Liver (tissue), 9 donors: ENCODE results near the gene CHRNB1. TPM values are rescaled to one million over a fixed set of nuclear protein-coding genes. Genes with fewer than 3 reads are reported as not detected.

Experiments used
- DNase-seq: peaks from one replicate; pipeline ENCODE4 v3.0.0-alpha.2; 2017; ENCODE audit warnings: low spot score
- H3K27ac ChIP-seq, 2 donors: one replicate each; pipeline ENCODE4 v1.7.0; 2013; ENCODE audit warnings: inconsistent platforms in 2 of 2, low read length in 2 of 2, control low read depth in 1 of 2, low read depth in 1 of 2, mild to moderate bottlenecking in 1 of 2
- H3K27me3 ChIP-seq, 4 donors: one replicate each; pipeline versions ENCODE4 v1.6.1 to v1.7.0; 2013; ENCODE audit warnings: low read length in 3 of 4, inconsistent platforms in 1 of 4, mild to moderate bottlenecking in 1 of 4, moderate library complexity in 1 of 4; ENCODE audit not compliant: control insufficient read depth in 4 of 4, insufficient read depth in 4 of 4
- H3K36me3 ChIP-seq, 4 donors: one replicate each; pipeline versions ENCODE4 v1.6.1 to v1.7.0; 2013; ENCODE audit warnings: low read length in 3 of 4, mild to moderate bottlenecking in 3 of 4, low read depth in 1 of 4, moderate library complexity in 1 of 4; ENCODE audit not compliant: control insufficient read depth in 4 of 4, insufficient read depth in 3 of 4
- H3K4me1 ChIP-seq, 4 donors: one replicate each; pipeline versions ENCODE4 v1.6.1 to v1.7.0; 2013; ENCODE audit warnings: low read length in 3 of 4, mild to moderate bottlenecking in 3 of 4, moderate library complexity in 1 of 4; ENCODE audit not compliant: control insufficient read depth in 4 of 4, insufficient read depth in 4 of 4
- H3K4me3 ChIP-seq, 3 donors: one replicate each; pipeline versions ENCODE4 v1.6.1 to v1.7.0; 2013; ENCODE audit warnings: low read length in 3 of 3, control low read depth in 1 of 3, low read depth in 1 of 3, mild to moderate bottlenecking in 1 of 3
- H3K9ac ChIP-seq, 2 donors: one replicate each; pipeline ENCODE4 v1.7.0; 2013; ENCODE audit warnings: low read length in 2 of 2, mild to moderate bottlenecking in 2 of 2, moderate library complexity in 2 of 2, control low read depth in 1 of 2, low read depth in 1 of 2
- H3K9me3 ChIP-seq, 4 donors: one replicate each; pipeline versions ENCODE4 v1.6.1 to v1.7.0; 2013; ENCODE audit warnings: low read length in 3 of 4; ENCODE audit not compliant: control insufficient read depth in 4 of 4
- EGR1 ChIP-seq, 2 donors: IDR thresholded peaks; 2 replicates each; pipeline ENCODE4 v1.6.1; 2016 to 2018; ENCODE audit warnings: antibody characterized with exemption in 2 of 2, low read depth in 2 of 2
- FOXA1 ChIP-seq: IDR thresholded peaks from 2 replicates; pipeline ENCODE4 v1.6.1; 2016; ENCODE audit warnings: antibody characterized with exemption
- FOXA2 ChIP-seq: IDR thresholded peaks from 2 replicates; pipeline ENCODE4 v1.6.1; 2016; ENCODE audit warnings: antibody characterized with exemption
- GABPA ChIP-seq, 2 donors: IDR thresholded peaks in 1 of 2; conservative IDR thresholded peaks in 1 of 2; 2 replicates each; pipeline ENCODE4 v1.6.1; 2016; ENCODE audit warnings: antibody characterized with exemption in 2 of 2, mild to moderate bottlenecking in 1 of 2, moderate library complexity in 1 of 2
- HNF4A ChIP-seq, 2 donors: conservative IDR thresholded peaks; 2 replicates each; pipeline ENCODE4 v1.6.1; 2016; ENCODE audit warnings: antibody characterized with exemption in 2 of 2, mild to moderate bottlenecking in 2 of 2
- HNF4G ChIP-seq: IDR thresholded peaks from 2 replicates; pipeline ENCODE4 v1.6.1; 2016; ENCODE audit warnings: antibody characterized with exemption
- JUND ChIP-seq, 2 donors: IDR thresholded peaks; 2 replicates each; pipeline ENCODE4 v1.6.1; 2016; ENCODE audit warnings: antibody characterized with exemption in 2 of 2
- NR2F2 ChIP-seq: IDR thresholded peaks from 2 replicates; pipeline ENCODE4 v1.6.1; 2016; ENCODE audit warnings: antibody characterized with exemption
- RAD21 ChIP-seq, 2 donors: IDR thresholded peaks; 2 replicates each; pipeline ENCODE4 v1.6.1; 2016; ENCODE audit warnings: antibody characterized with exemption in 2 of 2, mild to moderate bottlenecking in 2 of 2
- RXRA ChIP-seq, 2 donors: IDR thresholded peaks; 2 replicates each; pipeline ENCODE4 v1.6.1; 2017 to 2018; ENCODE audit warnings: antibody characterized with exemption in 2 of 2, mild to moderate bottlenecking in 1 of 2
- SP1 ChIP-seq: IDR thresholded peaks from 2 replicates; pipeline ENCODE4 v1.6.1; 2018; ENCODE audit warnings: antibody characterized with exemption, mild to moderate bottlenecking
- TAF1 ChIP-seq: conservative IDR thresholded peaks from 2 replicates; pipeline ENCODE4 v1.6.1; 2016; ENCODE audit warnings: antibody characterized with exemption, mild to moderate bottlenecking
- YY1 ChIP-seq: IDR thresholded peaks from 2 replicates; pipeline ENCODE4 v1.6.1; 2016; ENCODE audit warnings: antibody characterized with exemption, mild to moderate bottlenecking
- WGBS: extraction: QIAGEN DNeasy Blood & Tissue Kit; methylation state at CpG from one replicate; pipeline ENCODE4 v1.1.7; 2013; 5-methylcytosine and 5-hydroxymethylcytosine counted together
- polyA plus RNA-seq, 2 donors: library from polyadenylated mRNA; stranded (reverse) in 1 of 2; unstranded in 1 of 2; fragments of 200-250 nt in 1 of 2; fragments of >200 nt in 1 of 2; fragmentation: Nextera tagmentation in 1 of 2; extraction: Ambion mirVana in 1 of 2; gene quantifications; one replicate each; pipeline versions ENCODE4 v1.2.1 to v1.2.3, GENCODE V29; 2013 to 2015
- total RNA-seq, 2 donors: library from RNA; depleted of rRNA; stranded (reverse); fragments of >200 nt; gene quantifications; one replicate each; pipeline ENCODE4 v1.2.3, GENCODE V29; 2014
- TF ChIP-seq, protein P1 (sequence below): IDR thresholded peaks from 2 replicates; pipeline ENCODE4 v1.6.1; 2016; ENCODE audit warnings: antibody characterized with exemption, mild to moderate bottlenecking
- TF ChIP-seq, protein P2 (sequence below): fragments of 150-350 bp; IDR thresholded peaks from 2 replicates; pipeline ENCODE4 v1.5.1; 2017; ENCODE audit warnings: improper control_type of control experiment, low read depth, low read length; ENCODE audit not compliant: missing input control
- TF ChIP-seq, protein P3 (sequence below): IDR thresholded peaks from 2 replicates; pipeline ENCODE4 v1.6.1; 2016; ENCODE audit warnings: antibody characterized with exemption
- TF ChIP-seq, protein P4 (sequence below): IDR thresholded peaks from 2 replicates; pipeline ENCODE4 v1.6.1; 2016; ENCODE audit warnings: antibody characterized with exemption
- TF ChIP-seq, protein P5 (sequence below): IDR thresholded peaks from 2 replicates; pipeline ENCODE4 v1.6.1; 2016; ENCODE audit warnings: antibody characterized with exemption
- donor health status: healthy.
- donor health status: healthy.
- donor health status: healthy.
- donor health status: healthy.
- donor health status: healthy.

CHRNB1 gene
- total and polyA plus RNA-seq, 4 donors: 4.2 to 11.5 (median 7.2) TPM

DNA sequence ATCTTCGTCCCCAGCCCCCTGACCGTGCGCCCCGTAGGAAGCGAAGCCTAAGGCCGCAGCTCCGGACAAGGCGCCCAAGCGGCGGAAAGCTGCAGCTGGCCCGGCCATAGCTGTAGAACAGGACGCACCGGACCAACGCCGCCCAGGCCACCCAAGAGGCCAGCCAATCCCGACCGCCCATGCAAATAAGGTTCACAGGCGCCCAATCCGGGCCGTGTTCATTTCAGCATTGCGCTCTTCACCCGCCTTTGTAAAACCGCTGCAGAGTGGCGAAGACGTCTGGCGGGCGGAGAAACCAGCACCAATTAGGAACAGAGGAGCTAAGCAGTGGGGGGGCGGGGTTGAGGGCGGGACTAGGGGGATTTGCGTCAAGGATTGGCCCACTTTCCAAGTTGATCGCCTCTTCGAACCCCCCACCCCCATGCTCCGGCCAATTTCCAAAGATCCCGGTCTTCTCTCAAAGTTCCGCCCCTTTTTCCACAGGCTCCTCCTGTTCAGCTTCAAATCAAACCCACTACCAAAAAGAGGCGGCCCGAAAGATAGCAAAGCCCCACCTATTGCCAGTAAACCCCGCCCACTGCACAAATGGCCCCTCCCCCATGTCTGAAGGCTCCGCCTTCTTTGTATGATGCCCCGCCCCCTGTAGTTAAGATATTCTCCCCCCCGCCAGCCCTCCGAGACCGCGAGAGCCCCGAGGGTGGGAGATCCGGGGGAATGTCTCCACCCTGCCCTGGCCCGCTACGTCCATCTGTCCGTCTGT lies 40.7 kb upstream of the CHRNB1 start, which contains the start of gene TMEM256:
Gene TMEM256 (minus strand): TSS at position 121 of the 760 bp plus-strand sequence. CDS start 13 bp downstream, at position 108.
- Histone ChIP-seq H3K9me3 (no peaks in the 10 kb centered on the region), H3K27ac (peak within 1 kb of the TSS; percentile 88 to 93), H3K27me3 (no peaks in the 10 kb centered on the region), H3K36me3 (no peaks in the 10 kb centered on the region), H3K4me3 (peak within 1 kb of the TSS; percentile 50 to 91 (median 67)), H3K9ac (peak within 1 kb of the TSS; percentile 82 to 94), H3K4me1 (peaks cover 4 to 8% (median 7%) of the 10 kb centered on the region in 4 donors)
- TF ChIP-seq HNF4A (conservative IDR thresholded peaks at IDR 0.05): peak; percentile 40 to 50
- peak; percentile 36 to 42 for TF ChIP-seq JUND (IDR thresholded peaks at IDR 0.05)
- TF ChIP-seq SP1: peak; percentile 98
- no peak for TF ChIP-seq FOXA2
- TF ChIP-seq RXRA (IDR thresholded peaks at IDR 0.05): peak in 1 of 2 donors; percentile 42
- TF ChIP-seq, protein P1, sequence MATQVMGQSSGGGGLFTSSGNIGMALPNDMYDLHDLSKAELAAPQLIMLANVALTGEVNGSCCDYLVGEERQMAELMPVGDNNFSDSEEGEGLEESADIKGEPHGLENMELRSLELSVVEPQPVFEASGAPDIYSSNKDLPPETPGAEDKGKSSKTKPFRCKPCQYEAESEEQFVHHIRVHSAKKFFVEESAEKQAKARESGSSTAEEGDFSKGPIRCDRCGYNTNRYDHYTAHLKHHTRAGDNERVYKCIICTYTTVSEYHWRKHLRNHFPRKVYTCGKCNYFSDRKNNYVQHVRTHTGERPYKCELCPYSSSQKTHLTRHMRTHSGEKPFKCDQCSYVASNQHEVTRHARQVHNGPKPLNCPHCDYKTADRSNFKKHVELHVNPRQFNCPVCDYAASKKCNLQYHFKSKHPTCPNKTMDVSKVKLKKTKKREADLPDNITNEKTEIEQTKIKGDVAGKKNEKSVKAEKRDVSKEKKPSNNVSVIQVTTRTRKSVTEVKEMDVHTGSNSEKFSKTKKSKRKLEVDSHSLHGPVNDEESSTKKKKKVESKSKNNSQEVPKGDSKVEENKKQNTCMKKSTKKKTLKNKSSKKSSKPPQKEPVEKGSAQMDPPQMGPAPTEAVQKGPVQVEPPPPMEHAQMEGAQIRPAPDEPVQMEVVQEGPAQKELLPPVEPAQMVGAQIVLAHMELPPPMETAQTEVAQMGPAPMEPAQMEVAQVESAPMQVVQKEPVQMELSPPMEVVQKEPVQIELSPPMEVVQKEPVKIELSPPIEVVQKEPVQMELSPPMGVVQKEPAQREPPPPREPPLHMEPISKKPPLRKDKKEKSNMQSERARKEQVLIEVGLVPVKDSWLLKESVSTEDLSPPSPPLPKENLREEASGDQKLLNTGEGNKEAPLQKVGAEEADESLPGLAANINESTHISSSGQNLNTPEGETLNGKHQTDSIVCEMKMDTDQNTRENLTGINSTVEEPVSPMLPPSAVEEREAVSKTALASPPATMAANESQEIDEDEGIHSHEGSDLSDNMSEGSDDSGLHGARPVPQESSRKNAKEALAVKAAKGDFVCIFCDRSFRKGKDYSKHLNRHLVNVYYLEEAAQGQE: peak; percentile 70
- peak in 1 of 2 donors; percentile 55 for TF ChIP-seq GABPA (IDR thresholded peaks at IDR 0.05 in 1 of 2, conservative IDR thresholded peaks at IDR 0.05 in 1 of 2)
- no peak for TF ChIP-seq RAD21 (IDR thresholded peaks at IDR 0.05)
- TF ChIP-seq YY1: peak; percentile 97
- TF ChIP-seq EGR1 (IDR thresholded peaks at IDR 0.05; ENCODE audit: low read depth in 2 of 2): peak in 1 of 2 donors; percentile 34
- TF ChIP-seq, protein P2, sequence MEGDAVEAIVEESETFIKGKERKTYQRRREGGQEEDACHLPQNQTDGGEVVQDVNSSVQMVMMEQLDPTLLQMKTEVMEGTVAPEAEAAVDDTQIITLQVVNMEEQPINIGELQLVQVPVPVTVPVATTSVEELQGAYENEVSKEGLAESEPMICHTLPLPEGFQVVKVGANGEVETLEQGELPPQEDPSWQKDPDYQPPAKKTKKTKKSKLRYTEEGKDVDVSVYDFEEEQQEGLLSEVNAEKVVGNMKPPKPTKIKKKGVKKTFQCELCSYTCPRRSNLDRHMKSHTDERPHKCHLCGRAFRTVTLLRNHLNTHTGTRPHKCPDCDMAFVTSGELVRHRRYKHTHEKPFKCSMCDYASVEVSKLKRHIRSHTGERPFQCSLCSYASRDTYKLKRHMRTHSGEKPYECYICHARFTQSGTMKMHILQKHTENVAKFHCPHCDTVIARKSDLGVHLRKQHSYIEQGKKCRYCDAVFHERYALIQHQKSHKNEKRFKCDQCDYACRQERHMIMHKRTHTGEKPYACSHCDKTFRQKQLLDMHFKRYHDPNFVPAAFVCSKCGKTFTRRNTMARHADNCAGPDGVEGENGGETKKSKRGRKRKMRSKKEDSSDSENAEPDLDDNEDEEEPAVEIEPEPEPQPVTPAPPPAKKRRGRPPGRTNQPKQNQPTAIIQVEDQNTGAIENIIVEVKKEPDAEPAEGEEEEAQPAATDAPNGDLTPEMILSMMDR: no peak
- peak; percentile 80 for TF ChIP-seq TAF1
- DNase-seq: peak; percentile 97
- WGBS: under 1% methylated on average over 49 of the region's 49 CpGs

DNA sequence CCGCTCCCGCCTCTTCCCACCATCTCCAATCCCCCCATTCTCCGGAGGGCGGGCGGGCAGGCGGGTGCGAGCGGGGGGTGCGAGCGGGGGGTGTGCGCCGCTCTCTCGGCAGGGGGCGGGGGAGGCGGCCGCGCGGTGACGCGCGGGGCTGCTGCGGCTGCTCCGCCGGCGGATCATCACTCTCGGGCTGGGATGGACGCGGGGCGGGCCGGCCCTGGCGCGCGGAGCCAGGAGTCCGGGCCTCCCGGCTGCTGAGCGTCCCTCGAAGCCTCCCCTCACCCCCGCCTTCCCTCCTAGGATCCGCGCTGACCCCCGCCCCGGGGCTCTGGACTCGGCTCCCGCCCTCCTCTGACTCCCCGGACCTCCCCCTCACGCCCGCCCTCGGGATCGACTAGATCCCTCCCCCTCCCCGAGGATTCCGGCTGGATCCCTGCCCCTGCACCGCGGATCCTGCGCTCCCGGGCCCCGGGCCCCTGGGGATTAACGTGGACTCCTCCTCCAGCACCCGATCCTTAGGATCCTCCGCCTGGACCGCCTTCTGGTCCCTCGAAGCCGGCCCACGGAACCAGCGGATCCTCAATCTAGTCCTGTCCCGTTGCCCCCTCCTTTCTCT lies 40.0 kb upstream of the CHRNB1 start:
- 3% methylated on average over 65 of the region's 65 CpGs for WGBS
- H3K27ac ChIP-seq: peak overlapping the region; percentile 37 to 88
- DNase-seq: peak; percentile 45
- no peak overlapping the region for H3K9ac ChIP-seq
- H3K27me3 ChIP-seq: no peaks in the 10 kb centered on the region
- peak overlapping the region in 2 of 3 donors; percentile 47 to 67 for H3K4me3 ChIP-seq
- H3K9me3 ChIP-seq: no peaks in the 10 kb centered on the region
- peaks cover 4 to 8% (median 7%) of the 10 kb centered on the region in 4 donors for H3K4me1 ChIP-seq
- H3K36me3 ChIP-seq: no peaks in the 10 kb centered on the region
- TF ChIP-seq, protein P1: no peak
- TF ChIP-seq FOXA2 (no peak), YY1 (no peak), GABPA (IDR thresholded peaks at IDR 0.05 in 1 of 2, conservative IDR thresholded peaks at IDR 0.05 in 1 of 2) (no peak), RXRA (IDR thresholded peaks at IDR 0.05) (no peak), RAD21 (IDR thresholded peaks at IDR 0.05) (no peak), HNF4G (no peak), TAF1 (no peak), SP1 (no peak), FOXA1 (no peak), NR2F2 (no peak), HNF4A (conservative IDR thresholded peaks at IDR 0.05) (no peak)
- TF ChIP-seq, protein P3, sequence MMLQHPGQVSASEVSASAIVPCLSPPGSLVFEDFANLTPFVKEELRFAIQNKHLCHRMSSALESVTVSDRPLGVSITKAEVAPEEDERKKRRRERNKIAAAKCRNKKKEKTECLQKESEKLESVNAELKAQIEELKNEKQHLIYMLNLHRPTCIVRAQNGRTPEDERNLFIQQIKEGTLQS: no peak
- TF ChIP-seq, protein P4, sequence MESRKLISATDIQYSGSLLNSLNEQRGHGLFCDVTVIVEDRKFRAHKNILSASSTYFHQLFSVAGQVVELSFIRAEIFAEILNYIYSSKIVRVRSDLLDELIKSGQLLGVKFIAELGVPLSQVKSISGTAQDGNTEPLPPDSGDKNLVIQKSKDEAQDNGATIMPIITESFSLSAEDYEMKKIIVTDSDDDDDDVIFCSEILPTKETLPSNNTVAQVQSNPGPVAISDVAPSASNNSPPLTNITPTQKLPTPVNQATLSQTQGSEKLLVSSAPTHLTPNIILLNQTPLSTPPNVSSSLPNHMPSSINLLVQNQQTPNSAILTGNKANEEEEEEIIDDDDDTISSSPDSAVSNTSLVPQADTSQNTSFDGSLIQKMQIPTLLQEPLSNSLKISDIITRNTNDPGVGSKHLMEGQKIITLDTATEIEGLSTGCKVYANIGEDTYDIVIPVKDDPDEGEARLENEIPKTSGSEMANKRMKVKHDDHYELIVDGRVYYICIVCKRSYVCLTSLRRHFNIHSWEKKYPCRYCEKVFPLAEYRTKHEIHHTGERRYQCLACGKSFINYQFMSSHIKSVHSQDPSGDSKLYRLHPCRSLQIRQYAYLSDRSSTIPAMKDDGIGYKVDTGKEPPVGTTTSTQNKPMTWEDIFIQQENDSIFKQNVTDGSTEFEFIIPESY: no peak
- TF ChIP-seq, protein P5, sequence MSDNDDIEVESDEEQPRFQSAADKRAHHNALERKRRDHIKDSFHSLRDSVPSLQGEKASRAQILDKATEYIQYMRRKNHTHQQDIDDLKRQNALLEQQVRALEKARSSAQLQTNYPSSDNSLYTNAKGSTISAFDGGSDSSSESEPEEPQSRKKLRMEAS: no peak
